SK-N-SH (cell line): Measurements from ENCODE around the gene KY. TPM values are rescaled to one million over a fixed set of nuclear protein-coding genes. Genes with fewer than 3 reads are reported as not detected.

Experiments
- CTCF ChIA-PET: fragments of 300-600, 350-600 bp; formaldehyde crosslinking; extraction: SDS; loops from one replicate; lab custom pipeline; 2021; lab: Yijun Ruan, JAX
- POLR2A ChIA-PET: fragments of 350-600 bp; sonication (Branson Sonifier 250); formaldehyde crosslinking; extraction: SDS; loops from one replicate; lab custom pipeline; 2020; ENCODE audit warnings: antibody characterized with exemption, inconsistent platforms; lab: Yijun Ruan, JAX
- DNase-seq: peaks from one replicate; pipeline ENCODE4 v3.0.0; 2012
- H2AFZ ChIP-seq: fragments of 200-600 bp; sonication (generic); 2 replicates; pipeline ENCODE4 v1.8.1; 2016; ENCODE audit warnings: antibody characterized with exemption, mild to moderate bottlenecking, low read depth
- H3F3A ChIP-seq: fragments of 200-600 bp; sonication (generic); replicated peaks from 2 replicates; pipeline ENCODE3; 2016; ENCODE audit warnings: antibody characterized with exemption, mild to moderate bottlenecking; ENCODE audit not compliant: insufficient read depth
- H3K27ac ChIP-seq, 2 experiments: fragments of 200-500 bp in 1 of 2; fragments of 200-600 bp in 1 of 2; sonication (Bioruptor generic) in 1 of 2; sonication (generic), shearing (Covaris generic) in 1 of 2; 2 replicates each; pipeline versions ENCODE4 v1.5.1 to v1.6.1; 2014 to 2016; ENCODE audit warnings: low read depth in 2 of 2, inconsistent platforms in 1 of 2, low read length in 1 of 2, mild to moderate bottlenecking in 1 of 2, mixed read lengths in 1 of 2
- H3K27me3 ChIP-seq: fragments of 200-600 bp; sonication (generic), shearing (Covaris generic); 2 replicates; pipeline ENCODE4 v1.6.1; 2016; ENCODE audit warnings: mixed run types; ENCODE audit not compliant: insufficient read depth
- H3K36me3 ChIP-seq, 2 experiments: fragments of 200-500 bp in 1 of 2; fragments of 200-600 bp in 1 of 2; sonication (Bioruptor generic) in 1 of 2; sonication (generic) in 1 of 2; replicated peaks in 1 of 2; 2 replicates each; pipeline versions ENCODE3 to v1.5.1; 2014 to 2016; ENCODE audit warnings: low read length in 1 of 2, mild to moderate bottlenecking in 1 of 2; ENCODE audit not compliant: insufficient read depth in 2 of 2, control insufficient read depth in 1 of 2
- H3K4me1 ChIP-seq, 2 experiments: fragments of 200-500 bp in 1 of 2; fragments of 200-600 bp in 1 of 2; sonication (Bioruptor generic) in 1 of 2; sonication (generic), shearing (Covaris generic) in 1 of 2; 2 replicates each; pipeline versions ENCODE4 v1.5.1 to v1.6.1; 2014 to 2016; ENCODE audit warnings: low read depth in 1 of 2, low read length in 1 of 2, mixed run types in 1 of 2; ENCODE audit not compliant: insufficient read depth in 2 of 2, control insufficient read depth in 1 of 2
- H3K4me2 ChIP-seq: fragments of 200-600 bp; sonication (generic), shearing (Covaris generic); 2 replicates; pipeline ENCODE4 v1.6.1; 2017; ENCODE audit warnings: mixed run types
- H3K4me3 ChIP-seq, 2 experiments: fragments of 200-500 bp in 1 of 2; fragments of 200-600 bp in 1 of 2; sonication (Bioruptor generic) in 1 of 2; sonication (generic), shearing (Covaris generic) in 1 of 2; 2 replicates each; pipeline versions ENCODE4 v1.5.1 to v1.8.1; 2014 to 2016; ENCODE audit warnings: low read depth in 2 of 2, inconsistent platforms in 1 of 2, low read length in 1 of 2, mild to moderate bottlenecking in 1 of 2, mixed read lengths in 1 of 2, moderate library complexity in 1 of 2
- H3K79me2 ChIP-seq: fragments of 200-600 bp; sonication (generic); 2 replicates; pipeline ENCODE4 v1.8.1; 2017; ENCODE audit warnings: mild to moderate bottlenecking; ENCODE audit not compliant: insufficient read depth
- H3K9ac ChIP-seq: fragments of 200-600 bp; sonication (generic); 2 replicates; pipeline ENCODE4 v1.6.1; 2017; ENCODE audit warnings: mixed run types
- H3K9me2 ChIP-seq: fragments of 200-600 bp; sonication (generic); 2 replicates; pipeline ENCODE4 v1.6.1; 2017; ENCODE audit warnings: mixed run types
- H3K9me3 ChIP-seq: fragments of 200-600 bp; sonication (generic); 2 replicates; pipeline ENCODE4 v1.6.1; 2017; ENCODE audit warnings: mixed run types, mild to moderate bottlenecking, moderate library complexity
- H4K20me1 ChIP-seq: fragments of 200-600 bp; sonication (generic); 2 replicates; pipeline ENCODE4 v1.6.1; 2017; ENCODE audit warnings: mild to moderate bottlenecking, mixed run types; ENCODE audit not compliant: insufficient read depth
- CTCF ChIP-seq: fragments of 200-600 bp; sonication (generic); IDR thresholded peaks from 2 replicates; pipeline ENCODE4 v1.6.1; 2017; ENCODE audit warnings: antibody characterized with exemption, mild to moderate bottlenecking, moderate library complexity
- ELF1 ChIP-seq: IDR thresholded peaks from 2 replicates; pipeline ENCODE4 v1.4.0; 2012
- EZH2phosphoT487 ChIP-seq: fragments of 200-600 bp; sonication (generic); IDR thresholded peaks from 2 replicates; pipeline ENCODE4 v1.6.1; 2017; ENCODE audit warnings: low read depth, mixed run types, mild to moderate bottlenecking, antibody characterized with exemption, moderate library complexity, borderline replicate concordance
- POLR2AphosphoS5 ChIP-seq: IDR thresholded peaks from 2 replicates; pipeline ENCODE4 v1.6.1; 2012; ENCODE audit warnings: low read depth, low read length
- RAD21 ChIP-seq: IDR thresholded peaks from 2 replicates; pipeline ENCODE4 v1.6.1; 2012; ENCODE audit warnings: mild to moderate bottlenecking, low read length
- SMC3 ChIP-seq: IDR thresholded peaks from 2 replicates; pipeline ENCODE4 v1.6.1; 2012; ENCODE audit warnings: low read depth, low read length, improper control_type of control experiment
- TAF1 ChIP-seq: IDR thresholded peaks from 2 replicates; pipeline ENCODE4 v1.6.1; 2012; ENCODE audit warnings: low read depth, mild to moderate bottlenecking, low read length, moderate library complexity, borderline replicate concordance
- YY1 ChIP-seq: IDR thresholded peaks from 2 replicates; pipeline ENCODE4 v1.4.0; 2012; ENCODE audit warnings: low read depth, mild to moderate bottlenecking
- WGBS: methylation state at CpG from one replicate; pipeline ENCODE4 v1.1.6; 2017; ENCODE audit warnings: low lambda C conversion rate; 5-methylcytosine and 5-hydroxymethylcytosine counted together
- polyA plus RNA-seq, 3 experiments: library from polyadenylated mRNA; depleted of rRNA; stranded (reverse); fragments of >200 nt; gene quantifications; 2 replicates each; pipeline ENCODE4 v1.2.3, GENCODE V29; 2012
- TF ChIP-seq, protein P1 (sequence below): IDR thresholded peaks from 2 replicates; pipeline ENCODE4 v1.4.0; 2012; ENCODE audit warnings: low read depth, borderline replicate concordance

The KY gene
- polyA plus RNA-seq, 1 of the 3 experiments (the other 2 are of a cell fraction): 2.4 TPM

DNA sequence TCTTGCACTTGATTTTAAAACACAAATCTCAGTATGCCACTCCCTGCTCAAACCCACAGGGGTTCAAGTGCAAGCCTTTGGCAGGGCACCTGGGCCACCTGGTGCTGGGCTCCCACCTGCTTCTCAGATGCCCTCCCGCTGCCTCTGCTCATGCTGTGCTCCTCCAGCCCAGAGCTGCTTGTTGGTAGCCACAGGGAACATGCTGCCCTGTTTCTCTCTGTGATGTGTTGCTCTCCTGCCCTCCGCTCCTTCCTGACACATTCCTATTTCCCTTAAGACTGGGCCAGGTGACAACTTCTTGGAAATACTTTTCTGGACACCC lies 27.1 kb upstream of the KY start:
- Histone ChIP-seq H3K4me3 (no peak overlapping the region), H3K36me3 (no peaks in the 10 kb centered on the region), H3K4me2 (no peak overlapping the region), H3F3A (peaks cover 18% of the 10 kb centered on the region), H3K79me2 (no peaks in the 10 kb centered on the region), H3K9me3 (peaks cover 10% of the 10 kb centered on the region), H3K9me2 (no peaks in the 10 kb centered on the region), H3K27ac (no peak overlapping the region), H2AFZ (no peak overlapping the region), H3K9ac (no peak overlapping the region), H4K20me1 (no peaks in the 10 kb centered on the region), H3K4me1 (no peaks in the 10 kb centered on the region), H3K27me3 (no peaks in the 10 kb centered on the region)
- POLR2A ChIA-PET: no interaction called here
- 89% methylated on average over 2 of the region's 2 CpGs for WGBS
- TF ChIP-seq POLR2AphosphoS5 (no peak), CTCF (no peak), TAF1 (no peak), ELF1 (no peak), EZH2phosphoT487 (no peak)
- TF ChIP-seq, protein P1, sequence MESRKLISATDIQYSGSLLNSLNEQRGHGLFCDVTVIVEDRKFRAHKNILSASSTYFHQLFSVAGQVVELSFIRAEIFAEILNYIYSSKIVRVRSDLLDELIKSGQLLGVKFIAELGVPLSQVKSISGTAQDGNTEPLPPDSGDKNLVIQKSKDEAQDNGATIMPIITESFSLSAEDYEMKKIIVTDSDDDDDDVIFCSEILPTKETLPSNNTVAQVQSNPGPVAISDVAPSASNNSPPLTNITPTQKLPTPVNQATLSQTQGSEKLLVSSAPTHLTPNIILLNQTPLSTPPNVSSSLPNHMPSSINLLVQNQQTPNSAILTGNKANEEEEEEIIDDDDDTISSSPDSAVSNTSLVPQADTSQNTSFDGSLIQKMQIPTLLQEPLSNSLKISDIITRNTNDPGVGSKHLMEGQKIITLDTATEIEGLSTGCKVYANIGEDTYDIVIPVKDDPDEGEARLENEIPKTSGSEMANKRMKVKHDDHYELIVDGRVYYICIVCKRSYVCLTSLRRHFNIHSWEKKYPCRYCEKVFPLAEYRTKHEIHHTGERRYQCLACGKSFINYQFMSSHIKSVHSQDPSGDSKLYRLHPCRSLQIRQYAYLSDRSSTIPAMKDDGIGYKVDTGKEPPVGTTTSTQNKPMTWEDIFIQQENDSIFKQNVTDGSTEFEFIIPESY: no peak
- CTCF ChIA-PET: interaction anchor here (0.6 to 1.6 kb wide), 6 partner anchors 11 to 80 kb away, joined by 3 to 12 read pairs (median 3); no protein-coding TSS in a partner anchor
- DNase-seq: no peak

GRCh38 chr3:134677196-134677986 lies 26.6 kb upstream of the KY start:
- no peak overlapping the region for H3K4me2 ChIP-seq

More at GRCh38 chr3:134677196-134677986, 26.6 kb upstream of the KY start:
- Histone ChIP-seq H3K9ac (no peak overlapping the region), H4K20me1 (no peaks in the 10 kb centered on the region), H3K27ac (no peak overlapping the region), H2AFZ (no peak overlapping the region), H3K9me2 (no peaks in the 10 kb centered on the region), H3K9me3 (peaks cover 10% of the 10 kb centered on the region), H3K79me2 (no peaks in the 10 kb centered on the region), H3K36me3 (no peaks in the 10 kb centered on the region), H3K4me1 (no peaks in the 10 kb centered on the region), H3K27me3 (no peaks in the 10 kb centered on the region), H3K4me3 (no peak overlapping the region)
- peak; percentile 35 for DNase-seq
- WGBS: 78% methylated on average over 11 of the region's 11 CpGs
- TF ChIP-seq RAD21 (peak; percentile 38; the same call in 1 of the 2 replicates), SMC3 (peak; percentile 23; the same call in 1 of the 2 replicates), YY1 (no peak), CTCF (peak; percentile 40; the same call in 1 of the 2 replicates)
- TF ChIP-seq, all 33 proteins: peak for 3
- ChIA-PET CTCF (interaction anchor here (0.6 to 1.6 kb wide), 6 partner anchors 10 to 79 kb away, joined by 3 to 12 read pairs (median 3); no protein-coding TSS in a partner anchor), POLR2A (no interaction called here)
- H3F3A ChIP-seq: peaks cover 18% of the 10 kb centered on the region
